IPS-20b (cell line): ENCODE measurements around the gene MACIR.
A peak's percentile ranks its signal among the peaks of the same experiment; 100 is the strongest.

Experiments used
- H3K27ac ChIP-seq: one replicate; pipeline ENCODE4 v1.5.1; 2013; ENCODE audit warnings: low read length
- H3K27me3 ChIP-seq: 2 replicates; pipeline ENCODE4 v1.6.1; 2013; ENCODE audit warnings: mild to moderate bottlenecking, low read length, inconsistent platforms; ENCODE audit not compliant: insufficient read depth
- H3K36me3 ChIP-seq: 2 replicates; pipeline ENCODE4 v1.6.1; 2013; ENCODE audit warnings: low read depth, mild to moderate bottlenecking, inconsistent platforms, low read length, moderate library complexity; ENCODE audit not compliant: insufficient read depth
- H3K4me1 ChIP-seq: 2 replicates; pipeline ENCODE4 v1.6.1; 2013; ENCODE audit warnings: mild to moderate bottlenecking, control low read depth, inconsistent platforms, low read length, moderate library complexity; ENCODE audit not compliant: insufficient read depth
- H3K4me3 ChIP-seq: 2 replicates; pipeline ENCODE4 v1.5.1; 2013; ENCODE audit warnings: mild to moderate bottlenecking, low read length, inconsistent platforms
- H3K9ac ChIP-seq: 2 replicates; pipeline ENCODE4 v1.6.1; 2013; ENCODE audit warnings: low read depth, mild to moderate bottlenecking, inconsistent platforms, low read length, moderate library complexity
- H3K9me3 ChIP-seq: 2 replicates; pipeline ENCODE4 v1.6.1; 2013; ENCODE audit warnings: mild to moderate bottlenecking, low read depth, low read length, inconsistent platforms; ENCODE audit not compliant: insufficient read depth

The MACIR gene

DNA sequence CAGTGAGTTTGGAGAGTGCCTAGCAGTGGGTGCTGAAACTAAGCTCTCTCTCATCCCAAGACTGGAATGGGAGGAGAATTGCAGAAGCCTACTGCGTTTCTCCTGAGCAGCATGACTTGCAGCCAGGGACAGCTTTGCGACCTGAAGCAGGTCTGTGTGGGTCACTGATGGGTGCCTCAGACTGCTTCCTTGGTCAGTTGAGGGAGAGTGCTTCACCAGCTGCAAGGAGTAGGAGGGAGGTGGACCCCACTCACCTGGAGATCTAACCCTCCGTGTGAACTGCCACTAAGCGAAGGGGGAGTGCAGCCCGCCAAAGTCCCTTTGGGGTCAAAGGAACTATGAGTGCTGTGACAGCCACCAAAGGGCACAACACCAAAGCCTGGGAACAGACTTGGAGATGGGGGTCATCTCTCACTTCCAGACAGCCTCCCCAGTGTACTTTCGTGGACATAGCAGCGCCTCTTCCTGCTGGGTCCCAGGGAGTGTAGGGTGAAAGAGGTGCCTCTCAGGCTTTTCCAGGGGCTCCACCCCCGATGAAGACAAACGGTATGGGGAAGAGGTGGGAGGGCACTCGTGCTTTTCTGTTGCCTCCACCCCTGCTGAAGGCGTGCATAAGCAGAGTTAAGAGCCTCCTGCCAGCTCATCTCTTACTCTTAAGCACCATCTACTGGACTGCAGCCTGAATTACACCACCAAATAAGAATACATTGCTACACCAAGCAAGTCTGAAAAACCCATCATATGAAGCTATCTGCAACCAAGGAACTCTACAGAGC, 34.3 kb upstream of the MACIR start:
- Histone ChIP-seq H3K9me3 (no peaks in the 10 kb centered on the region), H3K4me1 (no peaks in the 10 kb centered on the region), H3K27me3 (no peaks in the 10 kb centered on the region), H3K27ac (no peak overlapping the region), H3K36me3 (no peaks in the 10 kb centered on the region), H3K9ac (no peak overlapping the region), H3K4me3 (peak overlapping the region; percentile 34; the same call in 1 of the 2 replicates)

DNA sequence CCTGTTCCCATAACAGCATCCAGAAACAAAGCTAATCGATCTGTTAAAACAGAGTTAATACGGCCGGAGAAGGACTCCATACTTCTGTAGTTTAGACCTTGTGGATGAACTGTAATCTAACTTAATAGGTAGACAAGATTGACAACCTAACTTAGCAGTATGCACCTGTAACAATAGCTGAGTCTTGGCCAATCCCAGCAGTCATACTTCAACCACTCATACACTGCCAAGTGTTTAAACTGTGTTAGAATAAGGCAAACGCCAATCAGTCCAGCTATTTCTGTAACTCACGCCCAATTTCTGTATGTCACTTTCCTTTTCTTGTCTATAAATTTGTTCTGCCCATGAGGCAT, 33.7 kb upstream of the MACIR start:
- Histone ChIP-seq H3K36me3 (no peaks in the 10 kb centered on the region), H3K27me3 (no peaks in the 10 kb centered on the region), H3K9ac (no peak overlapping the region), H3K9me3 (no peaks in the 10 kb centered on the region), H3K27ac (no peak overlapping the region), H3K4me1 (no peaks in the 10 kb centered on the region), H3K4me3 (no peak overlapping the region)

DNA sequence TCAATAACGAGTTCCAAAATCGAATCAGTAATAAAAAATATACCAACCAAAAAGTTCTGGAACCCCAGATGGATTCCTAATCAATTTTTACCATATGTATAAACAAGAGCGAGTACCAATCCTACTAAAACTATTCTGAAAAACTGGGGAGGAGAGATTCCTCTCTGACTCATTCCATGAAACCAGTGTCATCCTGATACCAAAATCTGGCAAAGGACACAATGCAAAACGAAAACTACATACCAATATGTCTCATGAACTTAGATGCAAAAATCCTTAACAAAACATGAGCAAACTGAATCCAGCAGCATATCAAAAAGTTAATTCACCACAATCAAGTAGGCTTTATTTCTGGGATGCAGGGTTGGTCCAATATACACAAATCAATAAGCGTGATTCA, 30.5 kb upstream of the MACIR start:
- H3K9me3 ChIP-seq = no peaks in the 10 kb centered on the region
- H3K4me3 ChIP-seq = no peak overlapping the region
- H3K27ac ChIP-seq = no peak overlapping the region
- no peaks in the 10 kb centered on the region for H3K27me3 ChIP-seq
- no peaks in the 10 kb centered on the region for H3K36me3 ChIP-seq
- H3K4me1 ChIP-seq = no peaks in the 10 kb centered on the region
- no peak overlapping the region for H3K9ac ChIP-seq

DNA sequence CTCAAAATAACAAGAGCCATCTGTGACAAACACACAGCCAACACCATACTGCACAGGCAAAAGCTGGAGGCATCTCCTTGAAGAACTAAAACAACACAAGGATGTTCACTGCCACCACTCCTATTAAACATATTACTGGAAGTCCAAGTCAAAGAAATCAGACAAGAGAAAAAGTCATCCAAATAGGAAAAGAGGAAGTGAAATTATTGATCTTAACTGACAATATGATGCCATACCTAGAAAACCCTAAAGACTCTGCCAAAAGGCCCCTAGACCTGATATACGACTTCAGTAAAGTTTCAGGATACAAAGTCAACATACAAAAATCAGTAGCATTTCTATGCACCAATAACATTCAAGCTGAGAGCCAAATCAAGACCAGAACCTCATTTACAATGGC, 30.0 kb upstream of the MACIR start:
- no peak overlapping the region for H3K9ac ChIP-seq
- H3K27me3 ChIP-seq = no peaks in the 10 kb centered on the region
- no peaks in the 10 kb centered on the region for H3K4me1 ChIP-seq
- H3K36me3 ChIP-seq = no peaks in the 10 kb centered on the region
- H3K9me3 ChIP-seq = no peaks in the 10 kb centered on the region
- no peak overlapping the region for H3K27ac ChIP-seq
- H3K4me3 ChIP-seq = no peak overlapping the region

GRCh38 chr5:103232393-103232999, 26.1 kb upstream of the MACIR start:
- H3K27ac ChIP-seq = no peak overlapping the region
- no peak overlapping the region for H3K9ac ChIP-seq
- no peaks in the 10 kb centered on the region for H3K9me3 ChIP-seq
- H3K36me3 ChIP-seq = no peaks in the 10 kb centered on the region
- no peak overlapping the region for H3K4me3 ChIP-seq
- no peaks in the 10 kb centered on the region for H3K27me3 ChIP-seq
- H3K4me1 ChIP-seq = no peaks in the 10 kb centered on the region

DNA sequence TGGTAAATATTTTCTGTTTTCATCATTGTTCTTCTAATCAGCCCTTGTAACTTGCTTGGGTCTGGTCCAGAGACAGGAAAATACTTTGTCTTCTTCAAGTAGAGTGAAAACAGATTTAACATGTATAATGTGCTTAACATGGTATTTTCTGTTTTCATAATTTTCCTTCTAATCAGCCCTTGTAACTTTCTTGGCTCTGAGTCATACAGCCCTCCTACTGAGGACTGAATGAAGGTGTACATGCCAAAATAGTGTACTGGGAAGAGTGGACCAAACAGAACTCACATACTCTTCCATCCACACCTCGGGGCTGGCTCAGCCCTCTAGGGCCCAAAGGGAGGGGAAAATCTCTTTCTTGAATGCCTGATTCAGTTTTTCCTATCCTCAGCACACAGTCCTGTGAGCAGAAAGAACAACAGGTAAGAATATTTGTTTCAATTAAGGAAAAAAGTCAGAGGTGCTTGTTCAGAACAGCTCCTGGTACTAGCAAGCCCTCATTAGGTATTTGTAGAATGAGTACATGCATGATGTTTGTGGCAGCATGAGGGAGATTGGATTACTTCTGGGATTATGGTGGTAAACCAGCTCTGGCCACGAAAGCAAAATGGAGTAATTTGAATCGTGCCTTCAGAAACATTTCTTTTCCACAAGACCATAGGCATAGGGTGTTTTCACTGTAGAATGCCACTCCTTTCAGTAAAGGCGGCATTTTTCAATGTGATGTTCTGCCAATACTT, 24.2 kb upstream of the MACIR start:
- no peak overlapping the region for H3K4me3 ChIP-seq
- H3K36me3 ChIP-seq = no peaks in the 10 kb centered on the region
- no peaks in the 10 kb centered on the region for H3K27me3 ChIP-seq
- H3K9ac ChIP-seq = no peak overlapping the region
- peaks cover under 1% of the 10 kb centered on the region; the same call in 1 of the 2 replicates for H3K9me3 ChIP-seq
- no peaks in the 10 kb centered on the region for H3K4me1 ChIP-seq
- H3K27ac ChIP-seq = no peak overlapping the region

- Histone ChIP-seq H3K9ac (no peak overlapping the region), H3K36me3 (no peaks in the 10 kb centered on the region)
These were observed 22.7 kb upstream of the MACIR start for GRCh38 chr5:103235891-103236290.

DNA sequence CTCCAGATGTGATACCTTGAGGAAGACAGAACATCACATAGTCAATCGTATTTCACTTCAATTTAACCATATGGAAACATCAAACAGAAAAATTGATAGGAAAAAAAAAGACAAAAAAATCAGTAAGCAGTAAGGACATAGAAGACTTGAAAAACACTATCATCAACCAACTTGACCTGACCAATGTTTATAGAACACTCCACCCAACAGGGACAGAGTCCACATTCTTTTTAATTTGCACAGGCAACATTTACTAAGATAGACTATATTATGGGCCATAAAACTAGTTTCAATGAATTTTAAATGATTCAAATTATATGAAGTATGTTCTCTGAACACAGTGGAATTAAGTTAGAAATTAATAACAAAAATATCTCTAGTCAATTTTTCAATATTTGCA, 20.8 kb upstream of the MACIR start:
- Histone ChIP-seq H3K27me3 (no peaks in the 10 kb centered on the region), H3K9me3 (peaks cover 9% of the 10 kb centered on the region; the same call in 1 of the 2 replicates), H3K9ac (no peak overlapping the region), H3K4me3 (no peak overlapping the region), H3K27ac (no peak overlapping the region), H3K4me1 (no peaks in the 10 kb centered on the region), H3K36me3 (no peaks in the 10 kb centered on the region)

More at GRCh38 chr5:103235891-103236290, 22.7 kb upstream of the MACIR start:
- no peaks in the 10 kb centered on the region for H3K4me1 ChIP-seq
- no peaks in the 10 kb centered on the region for H3K27me3 ChIP-seq
- H3K9me3 ChIP-seq = peaks cover 9% of the 10 kb centered on the region; the same call in 1 of the 2 replicates
- no peak overlapping the region for H3K4me3 ChIP-seq
- no peak overlapping the region for H3K27ac ChIP-seq

DNA sequence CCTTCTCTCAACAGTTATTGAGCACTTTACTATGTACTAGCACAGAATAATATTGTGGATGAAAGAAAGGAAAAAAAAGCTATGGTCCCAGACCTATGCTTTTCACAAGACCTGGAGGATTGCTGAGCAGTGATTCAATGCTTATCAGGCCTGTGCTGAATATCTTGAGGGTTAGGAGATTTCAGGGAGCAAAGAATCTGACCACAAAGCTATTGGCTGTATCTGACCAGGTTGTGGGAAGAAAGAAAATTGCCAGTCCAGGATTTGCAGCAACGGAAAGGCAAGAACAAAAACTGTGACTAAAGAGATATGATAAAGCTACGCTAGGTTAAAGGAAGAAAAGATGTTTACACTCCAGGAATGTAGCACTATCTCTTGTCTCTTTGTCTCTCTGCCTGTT, 14.9 kb upstream of the MACIR start:
- no peaks in the 10 kb centered on the region for H3K36me3 ChIP-seq
- no peak overlapping the region for H3K4me3 ChIP-seq
- H3K27me3 ChIP-seq = no peaks in the 10 kb centered on the region
- H3K9ac ChIP-seq = no peak overlapping the region
- no peak overlapping the region for H3K27ac ChIP-seq
- peaks cover 9% of the 10 kb centered on the region; the same call in 1 of the 2 replicates for H3K9me3 ChIP-seq
- no peaks in the 10 kb centered on the region for H3K4me1 ChIP-seq

- H3K36me3 ChIP-seq = no peaks in the 10 kb centered on the region
- H3K9ac ChIP-seq = no peak overlapping the region
- H3K27me3 ChIP-seq = no peaks in the 10 kb centered on the region
- no peak overlapping the region for H3K27ac ChIP-seq
- H3K4me3 ChIP-seq = no peak overlapping the region
- no peaks in the 10 kb centered on the region for H3K4me1 ChIP-seq
- H3K9me3 ChIP-seq = peaks cover 8% of the 10 kb centered on the region; the same call in 1 of the 2 replicates
These were observed 14.2 kb upstream of the MACIR start for GRCh38 chr5:103244398-103244797.

GRCh38 chr5:103245761-103246160, 12.8 kb upstream of the MACIR start:
- no peaks in the 10 kb centered on the region for H3K27me3 ChIP-seq

DNA sequence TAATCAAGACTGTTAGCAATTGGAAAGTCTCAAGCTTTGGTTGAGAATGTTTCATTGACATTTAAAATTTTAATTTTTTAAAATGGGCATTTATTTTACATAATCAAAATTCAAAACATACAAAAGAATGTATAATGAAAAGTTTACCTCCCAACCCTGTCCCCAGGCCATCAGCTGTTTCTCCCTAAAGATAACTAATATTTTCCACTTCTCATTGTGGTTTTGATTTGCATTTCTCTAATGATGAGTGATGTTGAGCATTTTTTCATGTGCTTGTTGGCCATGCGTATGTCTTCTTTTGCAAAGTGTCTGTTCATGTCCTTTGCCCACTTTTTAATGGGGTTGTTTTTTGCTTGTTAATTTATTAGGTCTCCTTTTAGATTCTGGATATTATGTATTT, 11.4 kb upstream of the MACIR start:
- Histone ChIP-seq H3K36me3 (no peaks in the 10 kb centered on the region), H3K4me3 (no peak overlapping the region), H3K9me3 (no peaks in the 10 kb centered on the region), H3K27me3 (no peaks in the 10 kb centered on the region), H3K9ac (no peak overlapping the region), H3K27ac (no peak overlapping the region), H3K4me1 (no peaks in the 10 kb centered on the region)

More at GRCh38 chr5:103245761-103246160, 12.8 kb upstream of the MACIR start:
- no peaks in the 10 kb centered on the region for H3K4me1 ChIP-seq
- no peak overlapping the region for H3K4me3 ChIP-seq
- H3K9me3 ChIP-seq = no peaks in the 10 kb centered on the region
- no peaks in the 10 kb centered on the region for H3K36me3 ChIP-seq
- H3K9ac ChIP-seq = no peak overlapping the region
- no peak overlapping the region for H3K27ac ChIP-seq
